Right kidney (tissue), 1 donor: ENCODE measurements around the gene SYT17.
"Not testable (repeated sequence)": the region's sequence is repeated elsewhere in the genome, so short reads cannot be mapped to it uniquely, and the experiment has no call there.

Experiments used
- DNase-seq: peaks from one replicate; pipeline ENCODE4 v3.0.0-alpha.2; 2016

Gene SYT17

GRCh38 chr16:19172098-19172780 lies 4.2 kb downstream of the SYT17 start:
- DNase-seq, result no peak

GRCh38 chr16:19173059-19173458 lies 5.0 kb downstream of the SYT17 start:
- DNase-seq, result no peak

- no peak for DNase-seq
These were observed 5.8 kb downstream of the SYT17 start for GRCh38 chr16:19173649-19174383.

GRCh38 chr16:19174478-19174877 lies 6.4 kb downstream of the SYT17 start:
- DNase-seq, result no peak

GRCh38 chr16:19175492-19176262 lies 7.6 kb downstream of the SYT17 start:
- DNase-seq, result no peak

- DNase-seq, result no peak
These were observed 9.2 kb downstream of the SYT17 start for GRCh38 chr16:19177111-19177739.

GRCh38 chr16:19179546-19180490 lies 11.8 kb downstream of the SYT17 start:
- no peak for DNase-seq

GRCh38 chr16:19180741-19181140 lies 12.7 kb downstream of the SYT17 start:
- DNase-seq, result no peak

- DNase-seq, result no peak
These were observed 14.4 kb downstream of the SYT17 start for GRCh38 chr16:19182481-19182880.

- no peak for DNase-seq
These were observed 15.1 kb downstream of the SYT17 start for GRCh38 chr16:19183187-19183586.

GRCh38 chr16:19184823-19185509 lies 16.9 kb downstream of the SYT17 start:
- no peak for DNase-seq

- no peak for DNase-seq
These were observed 17.4 kb downstream of the SYT17 start for GRCh38 chr16:19185510-19185851.

GRCh38 chr16:19186408-19186807 lies 18.4 kb downstream of the SYT17 start:
- DNase-seq, result no peak

GRCh38 chr16:19187961-19188360 lies 19.9 kb downstream of the SYT17 start:
- not testable (repeated sequence) for DNase-seq

- DNase-seq, result no peak
These were observed 20.4 kb downstream of the SYT17 start for GRCh38 chr16:19188406-19188805.

- DNase-seq, result no peak
These were observed 24.8 kb downstream of the SYT17 start for GRCh38 chr16:19192865-19193264.

- no peak for DNase-seq
These were observed 28.8 kb downstream of the SYT17 start for GRCh38 chr16:19196871-19197270.

- no peak for DNase-seq
These were observed 35.4 kb downstream of the SYT17 start for GRCh38 chr16:19203374-19203966.

- DNase-seq, result no peak
These were observed 42.4 kb downstream of the SYT17 start for GRCh38 chr16:19210280-19210924.

GRCh38 chr16:19210968-19211367 lies 42.9 kb downstream of the SYT17 start:
- no peak for DNase-seq
